ENCODE measurements around the gene GMDS. TPM values are rescaled to one million over a fixed set of nuclear protein-coding genes. Genes with fewer than 3 reads are reported as not detected.

GMDS gene
- total and polyA plus RNA-seq, 2 of the 4 experiments (the other 2 are of a cell fraction), result 7.3 to 21.9 TPM

- Histone ChIP-seq H2AK9ac (replicated peaks; ENCODE audit: low read depth, low read length, poor library complexity) (no peak overlapping the region), H3K79me1 (ENCODE audit: low read depth in 1 of 2, low read length in 2 of 2) (no peaks in the 10 kb centered on the region), H3K9me1 (ENCODE audit: insufficient read depth, low read length) (no peaks in the 10 kb centered on the region; the same call in 1 of the 2 replicates), H2AK5ac (ENCODE audit: low read depth, low read length) (peak overlapping the region; percentile 58), H3K4me1 (ENCODE audit: control insufficient read depth, insufficient read depth, low read length) (peaks cover 11% of the 10 kb centered on the region), H2BK5ac (ENCODE audit: low read depth, low read length, poor library complexity, severe bottlenecking) (no peak overlapping the region), H3K4me3 (ENCODE audit: insufficient read depth, low read depth, low read length) (no peak overlapping the region), H2BK20ac (ENCODE audit: low read depth, low read length) (peak overlapping the region; percentile 9; the same call in 1 of the 2 replicates), H3K9me3 (ENCODE audit: control insufficient read depth, insufficient read depth, low read length) (no peaks in the 10 kb centered on the region), H2BK15ac (ENCODE audit: low read depth, low read length) (0 out of 3 replicates have a peak overlapping the region, but pooled peaks have one; percentile 11), H2BK120ac (ENCODE audit: low read depth, low read length) (0 out of 2 replicates have a peak overlapping the region, but pooled peaks have one; percentile 28), H4K5ac (ENCODE audit: low read depth, low read length) (no peak overlapping the region), H3K14ac (replicated peaks; ENCODE audit: low read depth, low read length) (peak overlapping the region; percentile 5; the same call in 1 of the 2 replicates), H3K23ac (ENCODE audit: low read depth, low read length) (no peak overlapping the region), H3K36me3 (ENCODE audit: control insufficient read depth, insufficient read depth, low read length) (no peaks in the 10 kb centered on the region), H3K4me2 (ENCODE audit: low read depth, low read length) (no peak overlapping the region), H3K18ac (ENCODE audit: low read depth, low read length) (0 out of 2 replicates have a peak overlapping the region, but pooled peaks have one; percentile 42), H3K4ac (ENCODE audit: low read depth, low read length) (peak overlapping the region; percentile 11; the same call in 1 of the 2 replicates), H3K9ac (ENCODE audit: low read depth, low read length) (no peak overlapping the region), H3K27ac (ENCODE audit: insufficient read depth, low read length) (no peak overlapping the region), H2AFZ (replicated peaks; ENCODE audit: low read length, poor library complexity) (no peak overlapping the region), H3K27me3 (ENCODE audit: control insufficient read depth, insufficient read depth, low read length) (no peaks in the 10 kb centered on the region), H4K20me1 (ENCODE audit: insufficient read depth, low read length) (no peaks in the 10 kb centered on the region), H4K91ac (ENCODE audit: insufficient read depth, low read depth, low read length) (no peak overlapping the region), H3K56ac (ENCODE audit: extremely low read depth, insufficient read depth, low read length) (no peak overlapping the region), H4K8ac (ENCODE audit: low read depth in 2 of 2, low read length in 2 of 2) (no peak overlapping the region)
- WGBS, 2 experiments (ENCODE audit: extremely low coverage in 2 of 2, insufficient read length in 1 of 2), result no CpG with 5 or more reads among the region's 4 CpGs
- intact Hi-C loops (cut with micrococcal nuclease) (no loop called here), dilution Hi-C loops (cut with HindIII; ENCODE audit: low sequenced_read_pairs, unreplicated experiment) (no loop called here), in situ Hi-C loops (cut with MboI; ENCODE audit: low sequenced_read_pairs) (no loop called here)
- no TSS peak for BruUV-seq (replicated peaks)
- peak; percentile 70 for DNase-seq
- CTCF ChIA-PET, result no interaction called here
- ATAC-seq (ENCODE audit: low read depth), result no peak
- POLR2A ChIA-PET (ENCODE audit: unreplicated experiment), result no interaction called here
- TF ChIP-seq NFE2L2 (IDR thresholded peaks at IDR 0.05; ENCODE audit: low read depth, low read length), result no peak
- TF ChIP-seq CHD1 (IDR thresholded peaks at IDR 0.05; ENCODE audit: low read depth, low read length), result no peak
- no peak for TF ChIP-seq ELK1 (IDR thresholded peaks at IDR 0.05; ENCODE audit: borderline replicate concordance, low read depth, low read length)
- no peak for TF ChIP-seq RFX5 (IDR thresholded peaks at IDR 0.05; ENCODE audit: low read depth, low read length)
- TF ChIP-seq CTCF (conservative IDR thresholded peaks at IDR 0.05; ENCODE audit: low read depth, low read length), result no peak
- TF ChIP-seq RCOR1 (IDR thresholded peaks at IDR 0.05; ENCODE audit: insufficient replicate concordance, low read length), result no peak
- no peak for TF ChIP-seq MXI1 (IDR thresholded peaks at IDR 0.05; ENCODE audit: borderline replicate concordance, low read depth, low read length)
- TF ChIP-seq POLR2A (IDR thresholded peaks at IDR 0.05; ENCODE audit: low read depth, low read length), result no peak
- no peak for TF ChIP-seq SMC3 (IDR thresholded peaks at IDR 0.05; ENCODE audit: low read depth, low read length)
- TF ChIP-seq MAZ (IDR thresholded peaks at IDR 0.05; ENCODE audit: borderline replicate concordance, low read depth, low read length), result no peak
These were observed 428.2 kb downstream of the GMDS start for GRCh38 chr6:1817033-1817761.
